Measurements from ENCODE around the gene FOXE3.

Gene FOXE3

GRCh38 chr1:47439819-47440598, 23.9 kb downstream of the FOXE3 start:
- H3K27me3 ChIP-seq (ENCODE audit: control insufficient read depth, insufficient read depth, low read length), result peaks cover 88% of the 10 kb centered on the region
- DNase-seq (ENCODE audit: low read depth, low spot score), result no peak
- no peaks in the 10 kb centered on the region; the same call in 1 of the 2 replicates for H3K36me3 ChIP-seq (ENCODE audit: control insufficient read depth, insufficient read depth, low read length)
- H3K9me3 ChIP-seq (ENCODE audit: control insufficient read depth, insufficient read depth, low read length), result no peaks in the 10 kb centered on the region
- no CpG with 5 or more reads among the region's 20 CpGs for WGBS (ENCODE audit: insufficient coverage, insufficient read length)
- peaks cover under 1% of the 10 kb centered on the region; the same call in 1 of the 2 replicates for H3K4me1 ChIP-seq (ENCODE audit: control insufficient read depth, insufficient read depth, low read length)
- no peak overlapping the region for H3K27ac ChIP-seq (ENCODE audit: low read length)
- no peak overlapping the region; the same call in 1 of the 2 replicates for H3K4me3 ChIP-seq (ENCODE audit: low read length)

GRCh38 chr1:47440599-47441081, 24.6 kb downstream of the FOXE3 start:
- no peaks in the 10 kb centered on the region; the same call in 1 of the 2 replicates for H3K36me3 ChIP-seq (ENCODE audit: control insufficient read depth, insufficient read depth, low read length)
- peaks cover 89% of the 10 kb centered on the region for H3K27me3 ChIP-seq (ENCODE audit: control insufficient read depth, insufficient read depth, low read length)
- no peak overlapping the region for H3K27ac ChIP-seq (ENCODE audit: low read length)
- no peaks in the 10 kb centered on the region for H3K9me3 ChIP-seq (ENCODE audit: control insufficient read depth, insufficient read depth, low read length)
- no peak overlapping the region for H3K4me3 ChIP-seq (ENCODE audit: low read length)
- H3K4me1 ChIP-seq (ENCODE audit: control insufficient read depth, insufficient read depth, low read length), result no peaks in the 10 kb centered on the region; the same call in 1 of the 2 replicates
- DNase-seq (ENCODE audit: low read depth, low spot score), result no peak
- no CpG with 5 or more reads among the region's 5 CpGs for WGBS (ENCODE audit: insufficient coverage, insufficient read length)

GRCh38 chr1:47441450-47442106, 25.5 kb downstream of the FOXE3 start:
- peaks cover 89% of the 10 kb centered on the region for H3K27me3 ChIP-seq (ENCODE audit: control insufficient read depth, insufficient read depth, low read length)
- H3K9me3 ChIP-seq (ENCODE audit: control insufficient read depth, insufficient read depth, low read length), result no peaks in the 10 kb centered on the region
- no peak overlapping the region for H3K27ac ChIP-seq (ENCODE audit: low read length)
- H3K36me3 ChIP-seq (ENCODE audit: control insufficient read depth, insufficient read depth, low read length), result no peaks in the 10 kb centered on the region; the same call in 1 of the 2 replicates
- DNase-seq (ENCODE audit: low read depth, low spot score), result no peak
- H3K4me3 ChIP-seq (ENCODE audit: low read length), result no peak overlapping the region
- peaks cover 4% of the 10 kb centered on the region; the same call in 1 of the 2 replicates for H3K4me1 ChIP-seq (ENCODE audit: control insufficient read depth, insufficient read depth, low read length)
- no CpG with 5 or more reads among the region's 3 CpGs for WGBS (ENCODE audit: insufficient coverage, insufficient read length)

GRCh38 chr1:47442202-47442601, 26.1 kb downstream of the FOXE3 start:
- Histone ChIP-seq H3K27ac (ENCODE audit: low read length) (no peak overlapping the region), H3K9me3 (ENCODE audit: control insufficient read depth, insufficient read depth, low read length) (no peaks in the 10 kb centered on the region), H3K4me1 (ENCODE audit: control insufficient read depth, insufficient read depth, low read length) (peaks cover 4% of the 10 kb centered on the region; the same call in 1 of the 2 replicates), H3K36me3 (ENCODE audit: control insufficient read depth, insufficient read depth, low read length) (no peaks in the 10 kb centered on the region; the same call in 1 of the 2 replicates), H3K4me3 (ENCODE audit: low read length) (no peak overlapping the region), H3K27me3 (ENCODE audit: control insufficient read depth, insufficient read depth, low read length) (peaks cover 89% of the 10 kb centered on the region)
- WGBS (ENCODE audit: insufficient coverage, insufficient read length), result no CpG with 5 or more reads among the region's 4 CpGs
- no peak for DNase-seq (ENCODE audit: low read depth, low spot score)

- H3K36me3 ChIP-seq (ENCODE audit: control insufficient read depth, insufficient read depth, low read length), result no peaks in the 10 kb centered on the region; the same call in 1 of the 2 replicates
- H3K4me1 ChIP-seq (ENCODE audit: control insufficient read depth, insufficient read depth, low read length), result peaks cover 4% of the 10 kb centered on the region; the same call in 1 of the 2 replicates
- H3K27me3 ChIP-seq (ENCODE audit: control insufficient read depth, insufficient read depth, low read length), result peaks cover 93% of the 10 kb centered on the region
- WGBS (ENCODE audit: insufficient coverage, insufficient read length), result no CpG with 5 or more reads among the region's 9 CpGs
- H3K27ac ChIP-seq (ENCODE audit: low read length), result no peak overlapping the region
- no peak overlapping the region for H3K4me3 ChIP-seq (ENCODE audit: low read length)
- DNase-seq (ENCODE audit: low read depth, low spot score), result no peak
- H3K9me3 ChIP-seq (ENCODE audit: control insufficient read depth, insufficient read depth, low read length), result no peaks in the 10 kb centered on the region
These were observed 26.9 kb downstream of the FOXE3 start for GRCh38 chr1:47442842-47443529.

GRCh38 chr1:47443530-47444296, 27.6 kb downstream of the FOXE3 start:
- H3K9me3 ChIP-seq (ENCODE audit: control insufficient read depth, insufficient read depth, low read length), result no peaks in the 10 kb centered on the region
- DNase-seq (ENCODE audit: low read depth, low spot score), result no peak
- H3K4me3 ChIP-seq (ENCODE audit: low read length), result no peak overlapping the region
- no peaks in the 10 kb centered on the region; the same call in 1 of the 2 replicates for H3K36me3 ChIP-seq (ENCODE audit: control insufficient read depth, insufficient read depth, low read length)
- H3K27me3 ChIP-seq (ENCODE audit: control insufficient read depth, insufficient read depth, low read length), result peaks cover 96% of the 10 kb centered on the region
- WGBS (ENCODE audit: insufficient coverage, insufficient read length), result no CpG with 5 or more reads among the region's 45 CpGs
- H3K27ac ChIP-seq (ENCODE audit: low read length), result no peak overlapping the region
- H3K4me1 ChIP-seq (ENCODE audit: control insufficient read depth, insufficient read depth, low read length), result peaks cover 4% of the 10 kb centered on the region; the same call in 1 of the 2 replicates

- no CpG with 5 or more reads among the region's 15 CpGs for WGBS (ENCODE audit: insufficient coverage, insufficient read length)
- Histone ChIP-seq H3K9me3 (ENCODE audit: control insufficient read depth, insufficient read depth, low read length) (no peaks in the 10 kb centered on the region), H3K4me1 (ENCODE audit: control insufficient read depth, insufficient read depth, low read length) (peaks cover 4% of the 10 kb centered on the region; the same call in 1 of the 2 replicates), H3K36me3 (ENCODE audit: control insufficient read depth, insufficient read depth, low read length) (no peaks in the 10 kb centered on the region; the same call in 1 of the 2 replicates), H3K27ac (ENCODE audit: low read length) (no peak overlapping the region), H3K27me3 (ENCODE audit: control insufficient read depth, insufficient read depth, low read length) (peaks cover 96% of the 10 kb centered on the region), H3K4me3 (ENCODE audit: low read length) (no peak overlapping the region)
- DNase-seq (ENCODE audit: low read depth, low spot score), result no peak
These were observed 28.1 kb downstream of the FOXE3 start for GRCh38 chr1:47444297-47444561.

GRCh38 chr1:47444562-47445465, 28.7 kb downstream of the FOXE3 start:
- Histone ChIP-seq H3K9me3 (ENCODE audit: control insufficient read depth, insufficient read depth, low read length) (no peaks in the 10 kb centered on the region), H3K27ac (ENCODE audit: low read length) (no peak overlapping the region), H3K4me1 (ENCODE audit: control insufficient read depth, insufficient read depth, low read length) (peaks cover 4% of the 10 kb centered on the region; the same call in 1 of the 2 replicates), H3K36me3 (ENCODE audit: control insufficient read depth, insufficient read depth, low read length) (no peaks in the 10 kb centered on the region), H3K4me3 (ENCODE audit: low read length) (no peak overlapping the region), H3K27me3 (ENCODE audit: control insufficient read depth, insufficient read depth, low read length) (peaks cover 96% of the 10 kb centered on the region)
- WGBS (ENCODE audit: insufficient coverage, insufficient read length), result no CpG with 5 or more reads among the region's 73 CpGs
- no peak for DNase-seq (ENCODE audit: low read depth, low spot score)

GRCh38 chr1:47445823-47446550, 29.9 kb downstream of the FOXE3 start:
- H3K36me3 ChIP-seq (ENCODE audit: control insufficient read depth, insufficient read depth, low read length), result no peaks in the 10 kb centered on the region
- no peak overlapping the region for H3K4me3 ChIP-seq (ENCODE audit: low read length)
- no peak overlapping the region for H3K27ac ChIP-seq (ENCODE audit: low read length)
- WGBS (ENCODE audit: insufficient coverage, insufficient read length), result no CpG with 5 or more reads among the region's 25 CpGs
- H3K4me1 ChIP-seq (ENCODE audit: control insufficient read depth, insufficient read depth, low read length), result peaks cover 4% of the 10 kb centered on the region; the same call in 1 of the 2 replicates
- H3K27me3 ChIP-seq (ENCODE audit: control insufficient read depth, insufficient read depth, low read length), result peaks cover 95% of the 10 kb centered on the region
- DNase-seq (ENCODE audit: low read depth, low spot score), result no peak
- H3K9me3 ChIP-seq (ENCODE audit: control insufficient read depth, insufficient read depth, low read length), result no peaks in the 10 kb centered on the region

All from iPS DF 6.9 (cell line).